Stimulated activated CD4-positive, alpha-beta T cell treated with anti-CD3 and anti-CD28 coated beads, Interleukin-2, amount 100 ng/mL, for 4 hours (primary cell): Measurements from ENCODE around the gene RPL35A.
"Not testable (repeated sequence)": the region's sequence is repeated elsewhere in the genome, so short reads cannot be mapped to it uniquely, and the experiment has no call there.

Experiments
- DNase-seq: peaks from one replicate; pipeline ENCODE4 v3.0.0-alpha.2; 2020; ENCODE audit warnings: low read depth

The RPL35A gene

DNA sequence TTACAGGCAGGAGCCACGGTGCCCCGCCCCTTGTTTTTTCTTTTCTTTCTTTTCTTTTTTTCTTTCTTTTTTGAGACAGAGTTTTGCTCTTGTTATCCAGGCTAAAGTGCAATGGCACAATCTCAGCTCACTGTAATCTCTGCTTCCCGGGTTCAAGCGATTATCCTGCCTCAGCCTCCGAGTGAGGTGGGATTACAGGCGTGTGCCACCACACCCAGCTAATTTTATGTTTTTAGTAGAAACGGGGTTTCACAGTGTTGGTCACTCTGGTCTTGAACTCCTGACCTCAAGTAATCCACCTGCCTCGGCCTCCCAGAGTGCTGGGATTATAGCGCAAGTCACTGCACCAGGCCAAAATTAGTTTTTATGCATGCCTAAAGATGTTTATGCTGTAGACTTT lies 2.5 kb downstream of the RPL35A start:
- DNase-seq, result no peak

DNA sequence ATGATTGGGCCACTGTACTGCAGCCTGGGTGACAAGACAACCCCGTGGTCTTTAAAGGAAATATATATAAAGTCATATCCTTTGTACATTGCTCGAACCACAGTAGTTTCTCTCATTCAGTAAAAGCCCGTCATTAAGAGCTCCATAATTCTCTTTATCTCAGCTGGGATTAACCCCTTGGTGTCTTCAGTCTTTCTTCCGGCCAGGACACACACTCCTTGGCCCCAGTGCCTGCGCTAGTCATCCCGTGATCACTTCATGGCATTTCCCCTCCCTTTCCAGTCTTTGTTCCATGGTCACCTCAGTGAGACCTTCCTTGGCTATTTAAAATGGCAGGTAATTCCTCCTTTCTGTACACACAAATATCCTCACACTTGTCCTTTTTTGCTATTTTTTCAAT lies 3.3 kb downstream of the RPL35A start:
- DNase-seq, result no peak

DNA sequence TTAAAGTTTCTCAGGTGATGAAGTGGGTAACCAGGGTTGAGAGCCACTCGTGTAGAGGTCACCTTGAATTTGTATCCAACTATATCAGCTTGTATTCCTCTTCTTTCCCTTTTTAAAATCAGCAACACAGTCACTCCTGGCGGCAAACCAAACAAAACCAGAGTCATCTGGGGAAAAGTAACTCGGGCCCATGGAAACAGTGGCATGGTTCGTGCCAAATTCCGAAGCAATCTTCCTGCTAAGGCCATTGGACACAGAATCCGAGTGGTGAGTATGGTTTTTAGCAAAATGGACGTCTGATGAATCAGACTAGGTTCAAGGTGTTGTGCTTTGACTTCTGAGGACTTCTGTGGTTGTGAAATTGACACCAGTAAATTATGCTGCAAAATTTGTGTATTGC lies 3.9 kb downstream of the RPL35A start:
- no peak for DNase-seq

DNA sequence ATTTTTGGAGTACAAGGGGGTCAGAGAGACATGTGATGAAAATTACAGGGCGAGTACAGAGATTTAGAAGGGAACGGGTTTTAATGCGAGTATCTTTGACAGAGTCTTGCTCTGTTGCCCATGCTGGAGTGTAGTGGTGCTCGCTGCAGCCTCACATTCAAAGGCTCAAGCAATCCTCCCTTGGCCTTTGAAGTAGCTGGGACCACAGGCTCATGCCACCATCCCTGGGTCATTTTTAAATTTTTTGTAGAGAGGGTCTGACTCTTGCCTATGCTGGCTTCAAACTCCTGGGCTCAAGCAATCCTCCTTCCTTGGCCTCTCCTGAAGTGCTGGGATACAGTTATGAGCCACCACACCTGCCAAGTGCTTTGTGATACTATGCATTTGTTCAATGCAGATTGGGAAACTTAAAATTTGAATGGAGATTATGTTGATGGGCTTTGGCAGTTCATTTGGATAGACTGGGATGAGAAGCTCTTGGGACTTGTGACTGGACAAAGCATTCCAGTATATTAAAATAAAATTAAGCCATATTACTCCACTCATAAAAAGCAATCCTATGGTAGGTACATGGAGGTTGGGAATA lies 6.0 kb downstream of the RPL35A start:
- DNase-seq, result no peak

DNA sequence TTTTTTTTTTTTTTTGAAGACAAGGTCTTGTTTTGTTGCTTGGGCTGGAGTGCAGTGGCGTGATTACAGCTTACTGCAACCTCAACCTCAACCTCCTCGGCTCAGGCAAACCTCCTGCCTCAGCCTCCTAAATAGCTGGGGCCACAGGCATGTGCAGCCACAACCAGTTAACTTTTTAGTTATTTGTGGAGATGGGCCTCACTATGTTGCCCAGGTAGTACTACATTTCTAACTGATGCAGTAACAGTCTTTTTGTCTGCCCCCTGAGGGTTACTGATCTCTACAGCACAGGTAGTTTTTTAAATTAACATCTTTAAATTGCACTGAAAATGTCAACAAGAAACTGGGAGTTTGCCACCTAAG lies 6.6 kb downstream of the RPL35A start:
- DNase-seq, result no peak

DNA sequence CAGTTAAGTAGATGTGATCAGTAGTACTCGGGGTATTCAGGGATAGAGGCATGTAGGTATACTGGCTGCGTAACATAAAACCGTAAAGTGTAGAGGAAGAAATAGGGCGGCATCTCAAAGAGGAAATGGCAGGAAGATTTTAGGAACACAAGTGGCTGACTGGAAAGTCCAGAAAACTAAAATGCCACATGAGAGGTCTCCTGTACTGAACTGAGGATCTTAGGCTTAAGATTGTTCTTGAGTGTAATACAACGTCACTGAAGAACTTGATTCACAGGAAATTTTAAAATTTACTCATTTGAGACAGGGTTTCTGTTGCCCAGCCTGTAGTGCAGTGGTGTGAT lies 7.8 kb downstream of the RPL35A start:
- no peak for DNase-seq

DNA sequence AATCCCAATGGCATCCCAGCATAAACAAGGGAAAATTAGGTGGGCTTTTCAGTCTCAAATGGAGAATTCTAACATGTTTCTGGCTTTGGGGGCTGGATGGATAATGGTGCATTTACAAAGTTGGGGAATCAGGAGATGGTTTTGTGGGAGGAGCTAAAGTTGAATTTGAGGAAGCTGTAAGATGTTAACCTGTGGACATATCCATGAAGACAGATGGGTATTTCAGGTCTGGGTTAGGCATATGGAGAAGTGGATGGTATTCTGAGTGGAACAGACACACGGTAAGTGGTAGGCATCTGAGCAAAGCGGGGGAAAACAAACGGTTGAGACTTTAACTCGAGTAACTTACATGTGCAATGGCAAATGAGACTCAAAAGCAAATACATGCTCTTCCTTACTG lies 8.4 kb downstream of the RPL35A start:
- DNase-seq, result no peak

DNA sequence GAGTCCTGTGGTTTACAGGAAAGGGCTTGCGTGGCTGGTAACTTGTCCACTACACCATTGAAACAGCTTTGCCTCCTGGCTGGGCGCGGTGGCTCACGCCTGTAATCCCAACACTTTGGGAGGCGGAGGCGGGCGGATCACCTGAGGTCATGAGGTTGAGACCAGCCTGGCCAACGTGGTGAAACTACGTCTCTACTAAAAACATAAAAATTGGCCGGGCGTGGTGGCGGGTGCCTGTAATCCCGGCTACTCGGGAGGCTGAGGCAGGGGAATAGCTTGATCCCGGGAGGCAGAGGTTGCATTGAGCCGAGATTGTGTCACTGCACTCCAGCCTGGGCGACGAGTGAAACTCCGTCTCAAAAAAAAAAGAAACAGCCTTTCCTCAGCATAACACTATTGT lies 8.9 kb downstream of the RPL35A start:
- not testable (repeated sequence) for DNase-seq

DNA sequence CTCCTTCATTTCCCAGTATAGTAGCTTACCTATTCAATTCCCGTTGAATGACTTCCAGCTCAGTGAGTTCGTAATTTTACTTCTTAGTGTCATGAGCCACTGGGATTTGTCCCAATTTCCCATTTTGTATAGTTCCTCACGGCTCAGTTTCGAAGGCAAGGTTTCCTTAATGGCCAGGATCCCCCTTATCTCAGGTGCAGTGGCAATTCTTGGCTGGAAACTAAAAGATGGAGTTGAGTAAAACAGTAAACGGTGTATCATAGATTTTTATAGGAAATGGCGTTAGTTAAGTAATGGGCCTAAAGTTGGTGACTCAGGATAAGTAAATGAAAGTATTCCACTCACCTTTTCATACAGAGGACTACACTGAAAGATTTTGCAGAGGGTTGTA lies 9.5 kb downstream of the RPL35A start:
- no peak for DNase-seq

DNA sequence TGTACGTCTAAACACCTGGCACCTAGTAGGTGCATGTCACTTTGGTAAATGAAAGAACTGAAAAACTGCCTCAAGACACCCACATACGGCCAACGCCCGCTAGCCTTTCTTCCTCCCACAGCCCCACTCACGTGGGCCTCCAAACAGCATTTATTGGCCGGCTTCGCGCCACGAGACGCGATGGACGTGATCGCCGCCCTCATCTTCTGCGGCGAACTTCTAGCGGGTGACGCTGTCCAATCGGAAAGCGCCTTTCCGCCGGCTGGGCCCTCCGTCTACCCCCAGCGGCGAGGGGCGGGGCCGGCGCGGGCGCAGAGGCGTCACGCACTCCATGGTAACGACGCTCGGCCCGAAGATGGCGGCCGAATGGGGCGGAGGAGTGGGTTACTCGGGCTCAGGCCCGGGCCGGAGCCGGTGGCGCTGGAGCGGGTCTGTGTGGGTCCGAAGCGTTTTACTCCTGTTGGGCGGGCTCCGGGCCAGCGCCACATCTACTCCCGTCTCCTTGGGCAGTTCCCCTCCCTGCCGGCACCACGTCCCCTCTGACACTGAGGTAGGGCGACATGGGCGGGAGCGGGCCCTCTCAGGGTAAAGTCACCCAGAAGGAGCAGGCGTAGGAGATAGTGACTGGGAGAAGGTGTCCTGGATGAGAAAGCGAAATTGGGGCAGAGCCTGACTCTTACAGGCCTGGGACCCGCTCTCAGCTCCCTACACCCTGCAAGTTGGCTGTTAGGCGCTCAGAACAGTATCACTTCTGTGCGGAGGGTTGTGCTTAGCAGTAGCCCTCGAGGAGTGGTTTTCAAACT lies 10.1 kb downstream of the RPL35A start, which contains the start of gene LMLN:
Gene LMLN, plus strand, starts transcription at position 327 of the 803 bp plus-strand sequence. Its CDS starts 29 bp downstream, at position 356.
- DNase-seq, result peak; percentile 92

DNA sequence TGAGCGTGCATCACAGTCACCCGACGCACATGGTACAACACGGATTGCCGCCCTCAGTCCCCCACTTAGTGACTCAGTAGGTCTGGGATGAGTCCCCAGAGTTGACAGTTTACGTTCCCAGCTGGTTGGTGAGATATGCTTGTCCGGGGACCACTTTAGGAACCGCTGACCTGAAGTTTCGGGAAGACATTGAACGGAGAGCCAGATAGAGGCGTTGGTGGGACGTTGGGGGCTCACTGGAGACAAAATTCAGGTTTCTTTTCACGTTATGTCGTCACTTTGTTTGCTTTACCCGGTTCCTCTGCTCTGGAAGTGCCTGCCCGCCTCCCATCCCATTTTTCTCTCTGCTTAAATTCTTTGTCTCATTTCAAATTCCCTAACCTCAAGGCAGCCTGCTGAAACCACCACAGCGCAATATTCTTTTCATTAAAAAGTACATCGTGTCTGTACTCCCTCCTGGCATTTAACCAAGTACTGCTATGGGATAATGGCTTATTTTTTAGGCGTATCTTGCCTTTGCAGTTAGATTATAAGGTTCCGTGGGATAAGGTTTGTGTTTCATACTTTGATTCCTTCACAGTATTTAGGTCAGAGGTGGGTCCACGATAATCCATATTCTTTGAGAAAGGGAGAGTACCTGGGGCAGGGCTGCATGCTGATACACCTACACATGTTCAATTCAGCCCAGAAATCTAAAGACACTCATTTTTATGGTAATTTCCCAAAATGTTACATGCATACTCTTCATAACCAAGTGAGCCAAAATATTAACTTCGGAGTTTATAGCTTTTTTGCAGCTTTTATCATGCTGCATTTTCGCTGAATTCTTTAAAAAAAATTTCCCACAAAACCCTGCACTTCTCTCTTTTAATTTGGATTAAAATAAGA lies 10.9 kb downstream of the RPL35A start:
- DNase-seq, result no peak

DNA sequence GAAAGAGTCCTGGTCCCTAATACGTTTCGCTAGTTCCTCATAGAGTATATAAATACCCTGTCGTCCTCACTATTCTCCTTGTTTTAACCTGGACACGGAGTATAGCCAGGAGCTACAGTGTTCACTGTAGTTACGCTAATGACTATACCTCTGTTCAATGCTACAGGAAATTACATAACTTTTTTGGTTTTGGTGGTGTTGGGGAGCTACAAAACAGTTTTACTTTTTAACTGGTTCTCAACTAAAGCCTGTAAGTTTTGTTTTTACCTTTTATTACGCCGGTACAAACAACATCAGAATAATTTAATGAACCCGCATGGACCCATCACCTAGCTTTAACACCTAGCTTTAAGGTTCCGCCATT lies 11.6 kb downstream of the RPL35A start:
- DNase-seq, result no peak

DNA sequence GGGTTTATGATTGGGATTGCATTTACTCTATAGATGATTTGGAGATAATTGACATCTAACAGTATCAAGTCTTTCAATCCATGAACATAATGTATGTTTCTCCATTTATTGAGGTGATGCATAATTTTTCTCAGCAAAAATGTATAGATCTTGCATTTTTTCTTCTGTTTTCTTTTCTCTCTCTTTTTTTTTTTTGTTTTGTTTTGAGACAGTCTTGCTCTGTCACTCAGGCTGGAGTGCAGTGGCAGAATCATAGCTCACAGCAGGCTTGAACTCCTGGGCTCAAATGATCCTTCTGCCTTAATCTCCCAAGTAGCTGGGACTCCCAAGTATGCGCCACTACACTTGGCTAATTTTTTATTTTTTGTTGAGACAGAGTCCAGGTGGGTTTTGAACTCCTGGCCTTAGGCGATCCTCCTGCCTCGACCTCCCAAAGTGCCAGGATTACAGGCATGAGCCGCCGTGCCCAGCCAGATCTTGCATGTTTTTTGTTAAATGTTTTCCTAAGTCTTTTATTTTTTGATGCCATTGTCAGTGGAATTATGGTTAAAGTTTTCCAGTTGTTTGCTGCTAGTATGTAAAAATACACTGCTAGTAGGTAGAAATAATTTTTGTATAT lies 13.1 kb downstream of the RPL35A start:
- DNase-seq, result no peak

DNA sequence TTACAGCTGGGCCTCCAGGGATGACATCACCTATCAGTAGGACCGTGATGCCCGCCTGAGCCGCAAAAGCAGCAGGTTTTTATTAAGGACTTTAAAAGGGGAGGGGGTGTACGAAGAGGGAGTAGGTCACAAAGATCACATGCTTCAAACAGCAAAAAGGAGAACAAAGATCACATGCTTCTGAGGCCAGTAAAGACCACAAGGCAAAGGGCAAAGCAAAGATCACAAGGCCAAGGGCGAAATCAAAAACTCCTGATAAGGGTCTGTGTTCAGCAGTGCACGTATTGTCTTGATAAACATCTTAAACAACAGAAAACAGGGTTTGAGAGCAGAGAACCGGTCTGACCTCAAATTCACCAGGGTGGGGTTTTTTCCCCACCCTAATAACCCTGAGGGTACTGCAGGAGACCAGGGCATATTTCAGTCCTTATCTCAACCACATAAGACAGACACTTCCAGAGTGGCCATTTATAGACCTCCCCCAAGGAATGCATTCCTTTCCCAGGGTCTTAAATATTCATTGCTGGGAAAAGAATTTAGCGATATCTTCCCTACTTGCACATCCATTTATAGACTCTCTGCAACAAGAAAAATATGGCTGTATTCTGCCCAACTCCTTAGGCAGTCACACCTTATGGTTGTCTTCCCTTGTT lies 17.5 kb downstream of the RPL35A start:
- DNase-seq, result not testable (repeated sequence)

DNA sequence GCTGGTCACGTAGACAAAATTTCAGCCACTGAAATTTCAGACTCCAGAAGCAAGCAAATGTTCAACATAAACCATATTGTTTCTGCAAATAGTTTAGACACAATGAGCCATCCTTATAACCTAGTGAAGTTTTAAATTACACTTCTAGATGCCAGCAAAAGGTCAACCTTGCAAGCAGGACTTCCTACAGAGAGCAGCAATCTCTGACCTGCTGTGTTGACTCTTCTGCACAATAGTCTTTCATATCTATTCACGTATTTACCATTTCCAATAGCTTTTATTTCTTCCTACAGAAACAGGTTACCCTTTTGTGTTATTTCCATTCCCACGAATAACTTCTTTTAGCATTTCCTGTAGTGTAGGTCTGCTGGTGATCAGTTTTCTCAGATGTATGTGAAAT lies 20.6 kb downstream of the RPL35A start:
- DNase-seq, result no peak

DNA sequence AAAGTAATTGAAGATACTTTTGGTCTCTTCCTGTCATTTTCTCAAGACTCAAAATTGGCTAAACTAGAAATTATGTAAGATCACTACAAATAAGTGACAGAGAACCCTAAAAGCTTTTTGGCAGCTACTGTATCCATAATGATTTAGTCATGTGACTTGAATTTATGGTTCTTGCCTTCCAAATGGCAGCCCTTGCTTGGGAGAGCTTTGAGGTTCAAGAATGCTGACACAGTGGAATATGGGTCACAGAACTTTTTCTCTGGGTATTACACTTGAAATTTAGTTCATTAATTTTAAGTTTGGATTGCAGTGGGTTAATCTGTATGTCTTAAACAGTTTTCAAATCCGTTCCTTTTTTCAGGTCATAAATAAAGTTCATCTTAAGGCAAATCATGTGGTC lies 24.0 kb downstream of the RPL35A start:
- no peak for DNase-seq

DNA sequence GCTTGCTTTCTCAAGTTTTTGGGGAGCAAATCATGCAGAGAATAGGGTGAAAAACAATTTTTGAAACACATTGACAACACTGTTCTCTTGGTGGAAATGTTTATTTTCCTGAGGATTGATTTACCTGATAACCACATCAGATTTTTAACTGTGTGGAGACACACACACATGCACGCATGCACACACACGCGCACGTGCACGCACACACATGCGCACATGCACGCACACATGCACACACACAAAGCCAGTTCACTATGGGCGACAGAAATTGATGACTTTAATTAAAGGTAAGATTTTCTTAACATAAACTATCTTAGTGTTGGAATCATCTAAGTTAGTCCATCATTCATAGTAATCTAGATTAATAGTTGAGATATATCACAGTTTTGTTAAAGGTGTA lies 25.3 kb downstream of the RPL35A start:
- no peak for DNase-seq

DNA sequence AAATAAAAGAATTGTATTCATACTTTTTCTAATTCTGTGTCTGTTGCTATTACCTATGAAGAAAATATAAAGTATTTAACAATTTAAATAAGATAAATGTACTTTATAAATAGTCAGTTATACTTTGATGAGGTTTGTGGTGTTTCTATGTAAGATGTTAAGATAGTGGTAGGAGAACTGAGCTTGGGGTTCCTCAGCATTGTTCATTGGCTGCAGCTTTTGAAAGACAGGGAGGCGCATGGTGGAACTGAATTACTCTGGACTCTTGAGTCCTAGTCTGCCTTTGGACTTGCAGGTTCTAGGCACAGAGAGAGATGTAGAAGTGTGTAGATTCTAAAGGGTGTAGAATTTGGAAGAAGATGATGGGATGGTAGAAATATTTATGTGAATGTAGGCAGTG lies 33.1 kb downstream of the RPL35A start:
- no peak for DNase-seq

DNA sequence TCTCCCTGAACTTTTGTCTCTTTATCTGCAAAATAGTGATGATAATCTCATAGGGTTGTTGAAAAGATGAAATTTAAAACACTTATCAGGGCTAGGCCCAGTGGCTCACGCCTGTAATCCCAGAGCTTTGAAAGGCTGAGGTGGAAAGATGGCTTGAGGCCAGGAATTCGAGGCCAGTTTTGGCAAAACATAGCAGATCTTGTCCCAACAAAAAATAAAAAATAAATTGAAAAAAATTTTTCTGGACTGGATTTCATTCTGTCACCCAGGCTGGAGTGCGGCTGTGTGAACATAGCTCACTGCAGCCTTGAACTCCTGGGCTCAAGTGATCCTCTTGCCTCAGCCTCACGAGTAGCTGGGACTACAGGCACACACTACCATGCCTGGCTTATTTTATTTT lies 39.7 kb downstream of the RPL35A start:
- DNase-seq, result no peak

DNA sequence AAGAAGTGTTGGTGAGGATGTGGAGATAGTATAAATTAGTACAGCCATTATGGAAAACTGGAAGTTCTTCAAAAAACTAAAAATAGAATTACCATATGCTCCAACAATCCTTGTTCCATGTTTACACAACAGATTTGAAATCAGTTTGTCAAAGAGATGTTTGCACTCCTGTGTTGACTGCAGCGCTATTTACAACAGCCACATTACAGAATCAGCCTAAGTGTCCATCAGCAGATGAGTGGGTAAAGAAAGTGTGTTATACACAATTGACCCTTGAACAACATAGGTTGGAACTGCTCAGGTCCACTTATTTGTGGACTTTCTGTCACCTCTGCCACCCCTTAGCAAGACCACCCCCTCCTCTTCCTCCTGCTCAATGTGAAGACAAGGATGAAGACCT lies 44.7 kb downstream of the RPL35A start:
- DNase-seq, result no peak

DNA sequence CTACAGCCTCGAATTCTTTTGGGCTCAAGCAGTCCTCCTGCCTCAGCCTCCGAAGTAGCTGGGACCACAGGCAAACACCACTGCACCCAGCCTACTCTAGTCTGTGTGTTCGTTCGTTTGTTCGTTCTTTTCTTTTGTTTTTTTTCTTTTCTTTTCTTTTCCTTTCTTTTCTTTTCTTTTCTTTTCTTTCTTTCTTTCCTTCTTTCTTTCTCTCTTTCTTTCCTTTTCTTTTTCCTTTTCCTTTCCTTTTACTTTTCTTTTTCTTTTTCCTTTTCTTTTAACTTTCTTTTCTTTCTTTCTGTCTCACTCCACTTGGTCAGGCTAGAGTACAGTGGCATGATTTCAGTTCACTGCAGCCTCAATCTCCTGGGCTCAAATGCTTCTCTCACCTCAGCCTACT lies 46.9 kb downstream of the RPL35A start:
- DNase-seq, result no peak

DNA sequence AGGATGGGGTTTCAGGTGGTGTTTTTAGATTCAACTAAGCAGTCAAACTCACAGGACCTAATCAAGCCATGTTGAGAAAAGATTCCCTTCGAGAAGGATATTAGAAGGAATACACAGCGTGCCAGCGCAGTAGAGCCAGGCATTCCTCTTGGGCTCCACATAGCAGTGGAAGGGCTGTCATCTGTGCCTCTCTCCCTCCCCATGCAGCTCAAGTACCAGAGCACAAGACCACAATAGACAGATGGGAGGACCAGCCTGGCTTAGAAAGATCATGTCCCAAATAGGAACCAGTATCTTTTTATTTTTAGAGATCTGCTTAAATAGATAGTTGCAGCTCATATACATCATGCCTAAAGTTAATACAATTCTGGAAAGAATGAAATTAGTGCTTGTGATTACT lies 47.9 kb downstream of the RPL35A start:
- no peak for DNase-seq
